ENCODE results near the gene FUCA1.

DNA sequence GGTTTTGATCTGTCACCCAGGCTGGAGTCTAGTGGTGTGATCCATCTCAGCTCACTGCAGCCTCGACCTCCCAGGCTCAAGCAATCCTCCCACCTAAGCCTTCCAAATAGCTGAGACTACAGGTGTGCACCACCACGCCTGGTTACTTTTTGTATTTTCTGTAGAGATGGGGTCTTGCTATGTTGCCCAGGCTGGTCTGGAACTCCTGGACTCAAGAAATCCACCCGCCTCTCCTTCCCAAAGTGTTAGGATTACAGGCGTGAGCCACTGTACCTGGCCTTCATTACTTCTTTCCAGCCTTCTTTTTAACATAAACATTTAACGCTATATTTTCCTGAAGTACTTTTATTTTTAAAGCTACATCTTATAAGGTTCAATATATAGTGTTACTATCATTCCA is 24.4 kb downstream of the FUCA1 start:
- TF ChIP-seq POLR2A (IDR thresholded peaks at IDR 0.05) (no peak), CTCF (IDR thresholded peaks at IDR 0.05) (no peak)
